Osteocyte (in vitro differentiated cells): ENCODE results near the gene SLC39A11. TPM values are rescaled to one million over a fixed set of nuclear protein-coding genes. Genes with fewer than 3 reads are reported as not detected.

Source experiments
- DNase-seq: peaks from one replicate; pipeline ENCODE4 v3.0.0; 2021; ENCODE audit warnings: mixed read lengths; ENCODE audit not compliant: unreplicated experiment; ENCODE audit errors: extremely low spot score
- H3K27ac Mint-ChIP-seq: one replicate; pipeline ENCODE4 v1.8.0; 2021; ENCODE audit warnings: mild to moderate bottlenecking, mixed read lengths; ENCODE audit not compliant: unreplicated experiment
- H3K27me3 Mint-ChIP-seq: one replicate; pipeline ENCODE4 v1.8.0; 2021; ENCODE audit warnings: mixed read lengths; ENCODE audit not compliant: unreplicated experiment
- H3K36me3 Mint-ChIP-seq: one replicate; pipeline ENCODE4 v1.8.0; 2021; ENCODE audit warnings: mixed read lengths; ENCODE audit not compliant: unreplicated experiment
- H3K4me1 Mint-ChIP-seq: one replicate; pipeline ENCODE4 v1.8.0; 2021; ENCODE audit warnings: mixed read lengths; ENCODE audit not compliant: unreplicated experiment
- H3K4me3 Mint-ChIP-seq: one replicate; pipeline ENCODE4 v1.8.0; 2021; ENCODE audit warnings: mild to moderate bottlenecking, moderate library complexity, mixed read lengths; ENCODE audit not compliant: unreplicated experiment
- H3K9me3 Mint-ChIP-seq: one replicate; pipeline ENCODE4 v1.8.0; 2021; ENCODE audit warnings: mixed read lengths; ENCODE audit not compliant: unreplicated experiment
- total RNA-seq: library from RNA; stranded (reverse); gene quantifications from 2 replicates; pipeline ENCODE4 v1.2.1, GENCODE V29; 2021
- TF ChIP-seq, protein P1 (sequence below): fragments of 200-600 bp; sonication (generic); IDR thresholded peaks from 2 replicates; pipeline ENCODE4 v1.5.0; 2021; ENCODE audit warnings: antibody characterized with exemption, mild to moderate bottlenecking, moderate library complexity

The SLC39A11 gene
- total RNA-seq, 1 donor from 2014 or later = 50.2 TPM

DNA sequence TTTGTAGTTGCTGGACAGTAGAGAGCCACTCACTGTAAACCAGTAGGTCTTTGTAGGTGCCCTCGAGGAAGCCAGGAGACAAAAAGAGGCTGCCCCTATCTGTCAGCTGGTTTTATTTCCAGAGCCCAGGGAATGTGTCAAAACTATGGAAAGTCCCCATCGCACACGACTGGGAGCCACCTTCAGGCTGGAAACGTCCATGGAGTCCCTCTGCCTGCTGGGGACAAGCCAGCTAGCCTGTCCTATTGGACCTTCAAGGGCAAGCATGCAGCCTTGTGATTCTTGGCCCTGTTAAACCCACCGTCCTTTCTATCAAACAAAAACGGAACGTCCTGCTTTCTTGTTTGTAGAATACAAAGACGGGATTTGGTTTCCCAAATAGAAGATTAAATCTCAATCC is 289.8 kb downstream of the SLC39A11 start:
- Mint-ChIP-seq H3K4me3 (no peak overlapping the region), H3K36me3 (peaks cover 24% of the 10 kb centered on the region), H3K9me3 (peaks cover 12% of the 10 kb centered on the region), H3K27me3 (no peaks in the 10 kb centered on the region), H3K27ac (no peak overlapping the region), H3K4me1 (peaks cover 4% of the 10 kb centered on the region)
- TF ChIP-seq, protein P1, sequence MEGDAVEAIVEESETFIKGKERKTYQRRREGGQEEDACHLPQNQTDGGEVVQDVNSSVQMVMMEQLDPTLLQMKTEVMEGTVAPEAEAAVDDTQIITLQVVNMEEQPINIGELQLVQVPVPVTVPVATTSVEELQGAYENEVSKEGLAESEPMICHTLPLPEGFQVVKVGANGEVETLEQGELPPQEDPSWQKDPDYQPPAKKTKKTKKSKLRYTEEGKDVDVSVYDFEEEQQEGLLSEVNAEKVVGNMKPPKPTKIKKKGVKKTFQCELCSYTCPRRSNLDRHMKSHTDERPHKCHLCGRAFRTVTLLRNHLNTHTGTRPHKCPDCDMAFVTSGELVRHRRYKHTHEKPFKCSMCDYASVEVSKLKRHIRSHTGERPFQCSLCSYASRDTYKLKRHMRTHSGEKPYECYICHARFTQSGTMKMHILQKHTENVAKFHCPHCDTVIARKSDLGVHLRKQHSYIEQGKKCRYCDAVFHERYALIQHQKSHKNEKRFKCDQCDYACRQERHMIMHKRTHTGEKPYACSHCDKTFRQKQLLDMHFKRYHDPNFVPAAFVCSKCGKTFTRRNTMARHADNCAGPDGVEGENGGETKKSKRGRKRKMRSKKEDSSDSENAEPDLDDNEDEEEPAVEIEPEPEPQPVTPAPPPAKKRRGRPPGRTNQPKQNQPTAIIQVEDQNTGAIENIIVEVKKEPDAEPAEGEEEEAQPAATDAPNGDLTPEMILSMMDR = no peak
- DNase-seq = no peak

DNA sequence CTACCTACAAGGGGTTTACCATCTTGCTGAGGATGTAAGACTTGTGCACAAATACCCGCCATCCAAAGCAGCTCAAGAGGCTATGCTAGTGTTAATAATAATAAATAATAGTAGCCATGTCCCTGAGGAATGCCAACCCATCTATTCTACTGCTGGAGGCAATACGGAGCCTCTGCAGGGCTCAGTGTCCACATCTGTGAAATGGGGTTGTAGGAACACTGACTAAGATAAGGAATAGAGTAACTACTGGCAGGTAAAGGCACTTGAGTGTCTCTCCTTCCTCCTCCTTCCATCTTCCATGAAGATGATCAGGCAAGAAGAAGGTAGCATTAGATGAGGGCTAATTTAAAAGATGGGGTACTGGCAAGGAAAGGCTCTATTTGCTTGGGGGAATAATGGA is 295.3 kb downstream of the SLC39A11 start:
- TF ChIP-seq, protein P1 = no peak
- H3K4me1 Mint-ChIP-seq = peaks cover 4% of the 10 kb centered on the region
- peaks cover 39% of the 10 kb centered on the region for H3K36me3 Mint-ChIP-seq
- no peaks in the 10 kb centered on the region for H3K27me3 Mint-ChIP-seq
- peaks cover 18% of the 10 kb centered on the region for H3K9me3 Mint-ChIP-seq
- H3K27ac Mint-ChIP-seq = no peak overlapping the region
- H3K4me3 Mint-ChIP-seq = no peak overlapping the region
- DNase-seq = no peak

DNA sequence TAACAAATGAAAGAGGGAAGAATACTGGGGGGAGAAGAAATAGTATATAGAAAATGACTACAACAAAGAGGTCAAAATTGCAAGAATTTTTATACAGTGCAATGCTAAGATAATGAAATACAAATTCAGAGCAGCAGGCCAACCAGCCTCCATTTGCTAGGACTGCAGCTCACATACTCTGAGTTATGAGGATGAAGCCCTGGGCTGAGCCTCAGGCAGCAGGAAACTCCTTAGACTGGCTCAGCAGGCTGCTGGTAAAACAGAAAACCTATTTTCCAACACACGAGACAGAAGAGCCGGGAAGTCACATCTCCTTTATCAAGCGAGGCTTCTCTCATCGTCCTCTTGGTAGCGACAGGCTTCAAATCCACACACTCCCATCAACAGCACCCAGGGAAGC is 296.5 kb downstream of the SLC39A11 start:
- Mint-ChIP-seq H3K36me3 (peaks cover 45% of the 10 kb centered on the region), H3K9me3 (peaks cover 22% of the 10 kb centered on the region), H3K4me3 (no peak overlapping the region), H3K27ac (no peak overlapping the region), H3K27me3 (no peaks in the 10 kb centered on the region), H3K4me1 (peaks cover 4% of the 10 kb centered on the region)
- TF ChIP-seq, protein P1 = no peak
- no peak for DNase-seq

DNA sequence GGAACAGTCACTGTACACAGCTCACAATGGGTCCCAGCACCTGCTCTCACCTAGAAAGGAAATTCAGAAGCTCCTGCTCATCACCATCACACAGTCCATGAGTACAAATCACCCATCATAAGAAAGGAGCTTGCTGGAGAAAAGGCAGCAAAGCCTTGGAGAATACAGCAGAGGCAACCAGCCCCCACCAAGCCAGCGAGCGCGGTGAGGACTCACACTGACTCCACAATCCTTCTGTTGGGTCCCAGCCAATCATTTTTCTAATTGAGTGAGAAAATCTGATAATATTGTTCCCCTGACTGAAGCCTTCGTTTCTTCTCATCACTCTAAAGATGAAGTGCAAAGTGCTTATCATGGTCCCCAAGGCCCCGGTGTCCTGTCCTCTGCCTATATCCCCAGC is 298.3 kb downstream of the SLC39A11 start:
- Mint-ChIP-seq H3K9me3 (peaks cover 10% of the 10 kb centered on the region), H3K36me3 (peaks cover 37% of the 10 kb centered on the region), H3K4me3 (no peak overlapping the region), H3K4me1 (peaks cover 4% of the 10 kb centered on the region), H3K27ac (no peak overlapping the region), H3K27me3 (no peaks in the 10 kb centered on the region)
- TF ChIP-seq, protein P1 = no peak
- no peak for DNase-seq

DNA sequence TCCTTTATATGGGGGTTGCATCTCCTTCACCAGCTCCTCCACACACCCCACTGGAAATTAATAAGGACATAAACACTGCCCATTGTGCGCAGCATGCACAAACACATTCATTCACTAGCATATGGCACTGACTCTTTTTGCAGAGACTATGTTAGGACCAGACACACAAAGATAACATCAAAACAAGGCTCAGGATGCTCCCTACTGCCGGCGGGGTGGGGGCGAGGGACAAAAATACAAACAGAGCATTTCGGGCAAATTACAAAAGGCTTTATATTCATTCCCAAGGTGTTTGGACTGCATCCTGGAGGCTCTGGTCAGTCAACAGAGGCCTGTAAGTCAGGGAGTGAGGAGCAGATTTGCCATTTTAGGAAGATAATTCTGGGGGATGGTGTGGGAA is 299.7 kb downstream of the SLC39A11 start:
- Mint-ChIP-seq H3K36me3 (peaks cover 28% of the 10 kb centered on the region), H3K27me3 (no peaks in the 10 kb centered on the region), H3K4me3 (no peak overlapping the region), H3K4me1 (peaks cover 4% of the 10 kb centered on the region), H3K27ac (no peak overlapping the region), H3K9me3 (peaks cover 10% of the 10 kb centered on the region)
- TF ChIP-seq, protein P1 = no peak
- no peak for DNase-seq
